GM23338 (cell line): ENCODE measurements around the gene VRK3. TPM values are rescaled to one million over a fixed set of nuclear protein-coding genes. Genes with fewer than 3 reads are reported as not detected.

ENCODE experiments used
- ATAC-seq: fragments of 200-7000 bp; cut with Tn5 transposase; 3 replicates; pipeline ENCODE4 v1.9.1; 2020
- DNase-seq: peaks from one replicate; pipeline ENCODE4 v3.0.0-alpha.2; 2015; ENCODE audit warnings: low spot score
- H2AFZ ChIP-seq: fragments of 200-600 bp; sonication (generic); 2 replicates; pipeline ENCODE4 v1.8.0; 2016; ENCODE audit warnings: antibody characterized with exemption, mild to moderate bottlenecking, moderate library complexity
- H3F3A ChIP-seq: fragments of 200-600 bp; sonication (generic); replicated peaks from 2 replicates; pipeline ENCODE4 v1.8.0; 2017; ENCODE audit warnings: antibody characterized with exemption, mixed run types, low read depth
- H3K27ac ChIP-seq: fragments of 200-600 bp; sonication (generic); 2 replicates; pipeline ENCODE4 v1.6.1; 2016; ENCODE audit warnings: low read depth
- H3K27me3 ChIP-seq: fragments of 200-600 bp; sonication (generic); 2 replicates; pipeline ENCODE4 v1.8.0; 2016; ENCODE audit warnings: mild to moderate bottlenecking, mixed run types, moderate library complexity; ENCODE audit not compliant: insufficient read depth
- H3K36me3 ChIP-seq: fragments of 200-600 bp; sonication (generic); 2 replicates; pipeline ENCODE4 v1.8.0; 2016; ENCODE audit warnings: mild to moderate bottlenecking; ENCODE audit not compliant: insufficient read depth
- H3K4me1 ChIP-seq: fragments of 200-600 bp; sonication (generic); 2 replicates; pipeline ENCODE4 v1.8.0; 2016; ENCODE audit warnings: mild to moderate bottlenecking, moderate library complexity; ENCODE audit not compliant: insufficient read depth
- H3K4me2 ChIP-seq: fragments of 200-600 bp; sonication (generic); 2 replicates; pipeline ENCODE4 v1.7.1; 2017; ENCODE audit warnings: mixed run types
- H3K4me3 ChIP-seq: fragments of 200-600 bp; sonication (generic); 2 replicates; pipeline ENCODE4 v1.6.1; 2016; ENCODE audit warnings: mixed run types
- H3K79me2 ChIP-seq: fragments of 200-600 bp; sonication (generic); replicated peaks from 2 replicates; pipeline ENCODE4 v1.8.0; 2017; ENCODE audit warnings: mild to moderate bottlenecking; ENCODE audit not compliant: insufficient read depth
- H3K9me2 ChIP-seq: fragments of 200-600 bp; sonication (generic); 2 replicates; pipeline ENCODE4 v1.8.0; 2017; ENCODE audit not compliant: insufficient read depth
- H4K20me1 ChIP-seq: fragments of 200-600 bp; sonication (generic); replicated peaks from 2 replicates; pipeline ENCODE4 v1.8.0; 2017; ENCODE audit warnings: mild to moderate bottlenecking; ENCODE audit not compliant: insufficient read depth
- H3K27ac Mint-ChIP-seq: 2 replicates; pipeline ENCODE4 v1.8.0; 2020; ENCODE audit warnings: inconsistent platforms, mild to moderate bottlenecking, moderate library complexity, mixed read lengths
- H3K27me3 Mint-ChIP-seq: 3 replicates; pipeline ENCODE4 v1.8.0; 2022; ENCODE audit warnings: low read depth, mild to moderate bottlenecking, moderate library complexity, mixed read lengths, inconsistent platforms; ENCODE audit not compliant: insufficient read depth, poor library complexity
- H3K36me3 Mint-ChIP-seq: 3 replicates; pipeline ENCODE4 v1.8.0; 2021; ENCODE audit warnings: low read depth, mild to moderate bottlenecking, inconsistent platforms, moderate library complexity, mixed read lengths
- H3K4me1 Mint-ChIP-seq: 3 replicates; pipeline ENCODE4 v1.8.0; 2020; ENCODE audit warnings: mild to moderate bottlenecking, inconsistent platforms, mixed read lengths
- H3K4me3 Mint-ChIP-seq: 3 replicates; pipeline ENCODE4 v1.8.0; 2021; ENCODE audit warnings: moderate library complexity, mild to moderate bottlenecking, inconsistent platforms, mixed read lengths
- H3K9me3 Mint-ChIP-seq: 3 replicates; pipeline ENCODE4 v1.8.0; 2020; ENCODE audit warnings: moderate library complexity, mild to moderate bottlenecking, inconsistent platforms, mixed read lengths
- EZH2 ChIP-seq: fragments of 200-600 bp; sonication (generic); IDR thresholded peaks from one replicate; pipeline ENCODE4 v1.8.0; 2017; ENCODE audit warnings: antibody characterized with exemption, mild to moderate bottlenecking, low read depth; ENCODE audit not compliant: unreplicated experiment
- EZH2phosphoT487 ChIP-seq: fragments of 200-600 bp; sonication (generic); IDR thresholded peaks from one replicate; pipeline ENCODE4 v1.8.1; 2018; ENCODE audit warnings: antibody characterized with exemption; ENCODE audit not compliant: unreplicated experiment
- JUNB ChIP-seq: IDR thresholded peaks from one replicate; pipeline ENCODE4 v1.6.1; 2016; ENCODE audit warnings: antibody characterized with exemption; ENCODE audit not compliant: unreplicated experiment
- NANOG ChIP-seq: IDR thresholded peaks from 2 replicates; pipeline ENCODE4 v1.6.1; 2016; ENCODE audit warnings: antibody characterized with exemption, borderline replicate concordance
- STAT1 ChIP-seq: IDR thresholded peaks from one replicate; pipeline ENCODE4 v1.6.1; 2016; ENCODE audit warnings: antibody characterized with exemption; ENCODE audit not compliant: unreplicated experiment
- polyA plus RNA-seq: library from polyadenylated mRNA; unstranded; fragments of >200 nt; fragmentation: Nextera tagmentation; extraction: Ambion mirVana; gene quantifications from 2 replicates; pipeline ENCODE4 v1.2.1, GENCODE V29; 2016
- total RNA-seq: library from RNA; depleted of rRNA; stranded (reverse); fragments of >200 nt; shearing (Covaris generic); gene quantifications from 2 replicates; pipeline ENCODE4 v1.2.3, GENCODE V29; 2014
- TF ChIP-seq, protein P1 (sequence below): fragments of 250-450 bp; sonication (Bioruptor Pico); IDR thresholded peaks from 2 replicates; pipeline ENCODE4 v1.5.0; 2020; ENCODE audit warnings: mild to moderate bottlenecking, moderate library complexity
- TF ChIP-seq, protein P2 (sequence below): IDR thresholded peaks from 2 replicates; pipeline ENCODE4 v1.6.1; 2016; ENCODE audit warnings: antibody characterized with exemption
- TF ChIP-seq, protein P3 (sequence below), 2 experiments: fragments of 200-600 bp in 1 of 2; sonication (generic) in 1 of 2; conservative IDR thresholded peaks; 2 replicates each; pipeline versions ENCODE4 v1.5.1 to v1.6.1; 2016 to 2017; ENCODE audit warnings: antibody characterized with exemption in 2 of 2, low read depth in 2 of 2, mild to moderate bottlenecking in 2 of 2, moderate library complexity in 1 of 2

The VRK3 gene
- total and polyA plus RNA-seq, 2 experiments from 2014 or later, result 17.4 to 29.1 TPM

DNA sequence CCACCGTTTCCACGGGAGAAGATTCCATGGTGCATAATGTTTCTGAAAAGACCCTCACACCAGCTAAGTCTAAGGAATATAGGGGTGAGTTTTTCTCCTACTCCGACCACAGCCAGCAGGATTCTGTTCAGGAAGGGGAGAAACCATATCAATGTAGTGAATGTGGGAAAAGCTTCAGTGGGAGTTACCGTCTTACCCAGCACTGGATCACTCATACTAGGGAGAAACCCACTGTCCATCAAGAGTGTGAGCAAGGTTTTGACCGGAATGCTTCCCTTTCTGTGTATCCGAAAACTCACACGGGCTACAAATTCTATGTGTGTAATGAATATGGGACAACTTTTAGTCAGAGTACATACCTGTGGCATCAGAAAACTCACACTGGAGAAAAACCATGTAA, 19.8 kb upstream of the VRK3 start (continued):
- TF ChIP-seq, protein P1, sequence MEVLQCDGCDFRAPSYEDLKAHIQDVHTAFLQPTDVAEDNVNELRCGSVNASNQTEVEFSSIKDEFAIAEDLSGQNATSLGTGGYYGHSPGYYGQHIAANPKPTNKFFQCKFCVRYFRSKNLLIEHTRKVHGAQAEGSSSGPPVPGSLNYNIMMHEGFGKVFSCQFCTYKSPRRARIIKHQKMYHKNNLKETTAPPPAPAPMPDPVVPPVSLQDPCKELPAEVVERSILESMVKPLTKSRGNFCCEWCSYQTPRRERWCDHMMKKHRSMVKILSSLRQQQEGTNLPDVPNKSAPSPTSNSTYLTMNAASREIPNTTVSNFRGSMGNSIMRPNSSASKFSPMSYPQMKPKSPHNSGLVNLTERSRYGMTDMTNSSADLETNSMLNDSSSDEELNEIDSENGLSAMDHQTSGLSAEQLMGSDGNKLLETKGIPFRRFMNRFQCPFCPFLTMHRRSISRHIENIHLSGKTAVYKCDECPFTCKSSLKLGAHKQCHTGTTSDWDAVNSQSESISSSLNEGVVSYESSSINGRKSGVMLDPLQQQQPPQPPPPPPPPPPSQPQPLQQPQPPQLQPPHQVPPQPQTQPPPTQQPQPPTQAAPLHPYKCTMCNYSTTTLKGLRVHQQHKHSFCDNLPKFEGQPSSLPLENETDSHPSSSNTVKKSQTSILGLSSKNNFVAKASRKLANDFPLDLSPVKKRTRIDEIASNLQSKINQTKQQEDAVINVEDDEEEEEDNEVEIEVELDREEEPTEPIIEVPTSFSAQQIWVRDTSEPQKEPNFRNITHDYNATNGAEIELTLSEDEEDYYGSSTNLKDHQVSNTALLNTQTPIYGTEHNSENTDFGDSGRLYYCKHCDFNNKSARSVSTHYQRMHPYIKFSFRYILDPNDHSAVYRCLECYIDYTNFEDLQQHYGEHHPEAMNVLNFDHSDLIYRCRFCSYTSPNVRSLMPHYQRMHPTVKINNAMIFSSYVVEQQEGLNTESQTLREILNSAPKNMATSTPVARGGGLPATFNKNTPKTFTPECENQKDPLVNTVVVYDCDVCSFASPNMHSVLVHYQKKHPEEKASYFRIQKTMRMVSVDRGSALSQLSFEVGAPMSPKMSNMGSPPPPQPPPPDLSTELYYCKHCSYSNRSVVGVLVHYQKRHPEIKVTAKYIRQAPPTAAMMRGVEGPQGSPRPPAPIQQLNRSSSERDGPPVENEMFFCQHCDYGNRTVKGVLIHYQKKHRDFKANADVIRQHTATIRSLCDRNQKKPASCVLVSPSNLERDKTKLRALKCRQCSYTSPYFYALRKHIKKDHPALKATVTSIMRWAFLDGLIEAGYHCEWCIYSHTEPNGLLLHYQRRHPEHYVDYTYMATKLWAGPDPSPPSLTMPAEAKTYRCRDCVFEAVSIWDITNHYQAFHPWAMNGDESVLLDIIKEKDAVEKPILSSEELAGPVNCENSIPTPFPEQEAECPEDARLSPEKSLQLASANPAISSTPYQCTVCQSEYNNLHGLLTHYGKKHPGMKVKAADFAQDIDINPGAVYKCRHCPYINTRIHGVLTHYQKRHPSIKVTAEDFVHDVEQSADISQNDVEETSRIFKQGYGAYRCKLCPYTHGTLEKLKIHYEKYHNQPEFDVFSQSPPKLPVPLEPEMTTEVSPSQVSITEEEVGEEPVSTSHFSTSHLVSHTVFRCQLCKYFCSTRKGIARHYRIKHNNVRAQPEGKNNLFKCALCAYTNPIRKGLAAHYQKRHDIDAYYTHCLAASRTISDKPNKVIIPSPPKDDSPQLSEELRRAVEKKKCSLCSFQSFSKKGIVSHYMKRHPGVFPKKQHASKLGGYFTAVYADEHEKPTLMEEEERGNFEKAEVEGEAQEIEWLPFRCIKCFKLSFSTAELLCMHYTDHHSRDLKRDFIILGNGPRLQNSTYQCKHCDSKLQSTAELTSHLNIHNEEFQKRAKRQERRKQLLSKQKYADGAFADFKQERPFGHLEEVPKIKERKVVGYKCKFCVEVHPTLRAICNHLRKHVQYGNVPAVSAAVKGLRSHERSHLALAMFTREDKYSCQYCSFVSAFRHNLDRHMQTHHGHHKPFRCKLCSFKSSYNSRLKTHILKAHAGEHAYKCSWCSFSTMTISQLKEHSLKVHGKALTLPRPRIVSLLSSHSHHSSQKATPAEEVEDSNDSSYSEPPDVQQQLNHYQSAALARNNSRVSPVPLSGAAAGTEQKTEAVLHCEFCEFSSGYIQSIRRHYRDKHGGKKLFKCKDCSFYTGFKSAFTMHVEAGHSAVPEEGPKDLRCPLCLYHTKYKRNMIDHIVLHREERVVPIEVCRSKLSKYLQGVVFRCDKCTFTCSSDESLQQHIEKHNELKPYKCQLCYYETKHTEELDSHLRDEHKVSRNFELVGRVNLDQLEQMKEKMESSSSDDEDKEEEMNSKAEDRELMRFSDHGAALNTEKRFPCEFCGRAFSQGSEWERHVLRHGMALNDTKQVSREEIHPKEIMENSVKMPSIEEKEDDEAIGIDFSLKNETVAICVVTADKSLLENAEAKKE, result no peak
- TF ChIP-seq, protein P2, sequence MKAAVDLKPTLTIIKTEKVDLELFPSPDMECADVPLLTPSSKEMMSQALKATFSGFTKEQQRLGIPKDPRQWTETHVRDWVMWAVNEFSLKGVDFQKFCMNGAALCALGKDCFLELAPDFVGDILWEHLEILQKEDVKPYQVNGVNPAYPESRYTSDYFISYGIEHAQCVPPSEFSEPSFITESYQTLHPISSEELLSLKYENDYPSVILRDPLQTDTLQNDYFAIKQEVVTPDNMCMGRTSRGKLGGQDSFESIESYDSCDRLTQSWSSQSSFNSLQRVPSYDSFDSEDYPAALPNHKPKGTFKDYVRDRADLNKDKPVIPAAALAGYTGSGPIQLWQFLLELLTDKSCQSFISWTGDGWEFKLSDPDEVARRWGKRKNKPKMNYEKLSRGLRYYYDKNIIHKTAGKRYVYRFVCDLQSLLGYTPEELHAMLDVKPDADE, result no peak
- TF ChIP-seq STAT1 (no peak), NANOG (no peak)

DNA sequence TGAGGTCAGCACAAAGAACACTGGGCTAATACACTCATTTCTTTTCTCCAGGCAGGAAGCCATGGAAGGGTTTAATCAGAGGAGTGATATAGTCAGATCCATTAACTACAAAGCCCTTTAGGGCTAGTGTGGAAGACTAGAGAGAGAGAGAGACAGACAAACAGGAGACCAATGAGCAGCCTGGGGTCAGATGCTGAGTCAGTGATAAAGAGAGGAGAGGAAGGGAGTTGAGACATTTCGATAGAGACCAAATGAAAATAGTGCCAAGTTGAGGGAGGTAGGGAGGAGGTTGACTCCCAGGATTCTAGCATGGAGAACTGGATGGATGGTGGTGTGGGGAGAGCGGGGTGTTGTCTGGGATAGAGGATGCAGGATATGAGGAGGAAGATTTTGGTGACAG, 18.8 kb upstream of the VRK3 start:
- H3K4me1 Mint-ChIP-seq, result no peaks in the 10 kb centered on the region
- ATAC-seq, result no peak
- H3K27ac Mint-ChIP-seq, result no peak overlapping the region

More for the DNA sequence above, 18.8 kb upstream of the VRK3 start:
- no peak overlapping the region for H3K4me3 Mint-ChIP-seq
- Histone ChIP-seq H2AFZ (no peak overlapping the region), H3K79me2 (no peaks in the 10 kb centered on the region), H3K4me2 (no peak overlapping the region), H3F3A (no peaks in the 10 kb centered on the region; the same call in 1 of the 2 replicates), H3K27ac (no peak overlapping the region), H3K4me1 (no peaks in the 10 kb centered on the region), H3K36me3 (peaks cover 50% of the 10 kb centered on the region), H3K4me3 (no peak overlapping the region), H3K9me2 (no peaks in the 10 kb centered on the region), H3K27me3 (no peaks in the 10 kb centered on the region), H4K20me1 (no peaks in the 10 kb centered on the region)
- H3K9me3 Mint-ChIP-seq, result peaks cover 91% of the 10 kb centered on the region
- no peak for TF ChIP-seq EZH2phosphoT487
- TF ChIP-seq JUNB, result no peak
- no peak for TF ChIP-seq EZH2
- TF ChIP-seq, protein P3, sequence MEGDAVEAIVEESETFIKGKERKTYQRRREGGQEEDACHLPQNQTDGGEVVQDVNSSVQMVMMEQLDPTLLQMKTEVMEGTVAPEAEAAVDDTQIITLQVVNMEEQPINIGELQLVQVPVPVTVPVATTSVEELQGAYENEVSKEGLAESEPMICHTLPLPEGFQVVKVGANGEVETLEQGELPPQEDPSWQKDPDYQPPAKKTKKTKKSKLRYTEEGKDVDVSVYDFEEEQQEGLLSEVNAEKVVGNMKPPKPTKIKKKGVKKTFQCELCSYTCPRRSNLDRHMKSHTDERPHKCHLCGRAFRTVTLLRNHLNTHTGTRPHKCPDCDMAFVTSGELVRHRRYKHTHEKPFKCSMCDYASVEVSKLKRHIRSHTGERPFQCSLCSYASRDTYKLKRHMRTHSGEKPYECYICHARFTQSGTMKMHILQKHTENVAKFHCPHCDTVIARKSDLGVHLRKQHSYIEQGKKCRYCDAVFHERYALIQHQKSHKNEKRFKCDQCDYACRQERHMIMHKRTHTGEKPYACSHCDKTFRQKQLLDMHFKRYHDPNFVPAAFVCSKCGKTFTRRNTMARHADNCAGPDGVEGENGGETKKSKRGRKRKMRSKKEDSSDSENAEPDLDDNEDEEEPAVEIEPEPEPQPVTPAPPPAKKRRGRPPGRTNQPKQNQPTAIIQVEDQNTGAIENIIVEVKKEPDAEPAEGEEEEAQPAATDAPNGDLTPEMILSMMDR (conservative IDR thresholded peaks at IDR 0.05; ENCODE audit: low read depth in 2 of 2), result no peak
- H3K27me3 Mint-ChIP-seq, result peaks cover 11% of the 10 kb centered on the region
- peaks cover 100% of the 10 kb centered on the region for H3K36me3 Mint-ChIP-seq
- no peak for DNase-seq
